ENCODE measurements around the gene FUT8.

DNA sequence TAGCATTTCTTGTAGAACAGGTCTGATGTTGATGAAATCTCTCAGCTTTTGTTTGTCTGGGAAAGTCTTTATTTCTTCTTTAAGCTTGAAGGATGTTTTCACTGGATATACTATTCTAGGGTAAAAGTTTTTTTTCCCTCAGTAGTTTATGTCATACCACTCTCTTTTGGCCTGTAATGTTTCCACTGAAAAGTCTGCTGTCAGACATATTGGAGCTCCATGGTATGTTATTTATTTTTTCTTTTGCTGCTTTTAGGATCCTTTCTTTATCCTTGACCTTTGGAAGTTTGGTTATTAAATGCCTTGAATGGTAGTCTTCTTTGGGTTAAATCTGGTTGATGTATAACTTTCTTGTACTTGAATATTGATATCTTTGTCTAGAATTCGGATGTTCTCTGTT, 306.1 kb downstream of the FUT8 start:
- TF ChIP-seq CSDC2 (CRISPR knock-in tag; IDR thresholded peaks at IDR 0.05) (no peak), RARB (CRISPR knock-in tag; IDR thresholded peaks at IDR 0.05) (no peak), TOX (CRISPR knock-in tag; IDR thresholded peaks at IDR 0.05; ENCODE audit: borderline replicate concordance) (no peak), ZFP3 (CRISPR knock-in tag; IDR thresholded peaks at IDR 0.05) (no peak), OSR1 (CRISPR knock-in tag; IDR thresholded peaks at IDR 0.05) (no peak), TSHZ2 (CRISPR knock-in tag; IDR thresholded peaks at IDR 0.05) (no peak), POU6F1 (CRISPR knock-in tag; IDR thresholded peaks at IDR 0.05; ENCODE audit: borderline replicate concordance, low read depth) (no peak), PATZ1 (CRISPR knock-in tag; IDR thresholded peaks at IDR 0.05; ENCODE audit: borderline replicate concordance) (no peak), ARNTL (CRISPR knock-in tag; IDR thresholded peaks at IDR 0.05; ENCODE audit: borderline replicate concordance, low read depth) (no peak), ZNF565 (CRISPR knock-in tag; conservative IDR thresholded peaks at IDR 0.05; ENCODE audit: low read depth) (no peak), ESRRG (CRISPR knock-in tag; IDR thresholded peaks at IDR 0.05) (no peak), ZNF8 (CRISPR knock-in tag; IDR thresholded peaks at IDR 0.05) (no peak), PPARA (CRISPR knock-in tag; IDR thresholded peaks at IDR 0.05; ENCODE audit: borderline replicate concordance) (no peak)
- TF ChIP-seq, protein P1, sequence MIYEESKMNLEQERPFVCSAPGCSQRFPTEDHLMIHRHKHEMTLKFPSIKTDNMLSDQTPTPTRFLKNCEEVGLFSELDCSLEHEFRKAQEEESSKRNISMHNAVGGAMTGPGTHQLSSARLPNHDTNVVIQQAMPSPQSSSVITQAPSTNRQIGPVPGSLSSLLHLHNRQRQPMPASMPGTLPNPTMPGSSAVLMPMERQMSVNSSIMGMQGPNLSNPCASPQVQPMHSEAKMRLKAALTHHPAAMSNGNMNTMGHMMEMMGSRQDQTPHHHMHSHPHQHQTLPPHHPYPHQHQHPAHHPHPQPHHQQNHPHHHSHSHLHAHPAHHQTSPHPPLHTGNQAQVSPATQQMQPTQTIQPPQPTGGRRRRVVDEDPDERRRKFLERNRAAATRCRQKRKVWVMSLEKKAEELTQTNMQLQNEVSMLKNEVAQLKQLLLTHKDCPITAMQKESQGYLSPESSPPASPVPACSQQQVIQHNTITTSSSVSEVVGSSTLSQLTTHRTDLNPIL (CRISPR knock-in tag; IDR thresholded peaks at IDR 0.05; ENCODE audit: low read depth), result no peak
